HepG2 (cell line): Measurements from ENCODE around the gene EIF3A. TPM values are rescaled to one million over a fixed set of nuclear protein-coding genes. Genes with fewer than 3 reads are reported as not detected.
"Not testable (repeated sequence)": the region's sequence is repeated elsewhere in the genome, so short reads cannot be mapped to it uniquely, and the experiment has no call there.

ENCODE experiments used
- ATAC-seq: fragments of 200-7000 bp; cut with Tn5 transposase; 3 replicates; pipeline ENCODE4 v1.9.1; 2020; ENCODE audit warnings: mild to moderate bottlenecking, moderate library complexity
- BruUV-seq: library from RNA; stranded (reverse); fragments of 400-500 nt; replicated peaks from 2 replicates; lab custom pipeline; 2021; lab: Mats Ljungman, UMichigan
- CTCF ChIA-PET: fragments of 300-600 bp; formaldehyde crosslinking; extraction: SDS; loops from one replicate; lab custom pipeline; 2021; ENCODE audit warnings: low total read pairs, inconsistent platforms, low intra/inter-chr PET ratio; lab: Yijun Ruan, JAX
- POLR2A ChIA-PET: fragments of 350-600 bp; sonication (Branson Sonifier 250); formaldehyde crosslinking; loops from one replicate; lab custom pipeline; 2020; ENCODE audit warnings: antibody characterized with exemption, inconsistent platforms; lab: Yijun Ruan, JAX
- DNase-seq: peaks from one replicate; pipeline ENCODE4 v3.0.0-alpha.2; 2015; ENCODE audit warnings: low spot score
- FAIRE-seq: peaks from 3 replicates; lab custom pipeline; 2011; peaks lifted over from hg19 to GRCh38; lab: Jason Lieb, UNC
- H2AFZ ChIP-seq: one replicate; pipeline ENCODE4 v1.6.1; 2011; ENCODE audit warnings: low read length, inconsistent platforms
- H3K27ac ChIP-seq: fragments of 300-600 bp; 3 replicates; pipeline ENCODE4 v1.8.0; 2011; ENCODE audit warnings: mixed run types, mild to moderate bottlenecking, mixed read lengths, low read length, inconsistent platforms; ENCODE audit not compliant: insufficient read depth; ENCODE audit errors: extremely low read length
- H3K27me3 ChIP-seq, 2 experiments: fragments of 200-600 bp in 1 of 2; 2 replicates in 1 of 2; 3 replicates in 1 of 2; pipeline versions ENCODE4 v1.6.0 to v1.8.0; 2011; ENCODE audit warnings: low read length in 2 of 2, mild to moderate bottlenecking in 2 of 2, moderate library complexity in 2 of 2, inconsistent platforms in 1 of 2; ENCODE audit not compliant: insufficient read depth in 2 of 2, control insufficient read depth in 1 of 2
- H3K36me3 ChIP-seq, 2 experiments: fragments of 200-600 bp in 1 of 2; replicated peaks in 1 of 2; 2 replicates in 1 of 2; 3 replicates in 1 of 2; pipeline versions ENCODE4 v1.5.1 to v1.8.0; 2011; ENCODE audit warnings: low read length in 2 of 2, inconsistent platforms in 1 of 2; ENCODE audit not compliant: insufficient read depth in 2 of 2, control insufficient read depth in 1 of 2
- H3K4me1 ChIP-seq: 2 replicates; pipeline ENCODE4 v1.5.1; 2012; ENCODE audit warnings: low read length, inconsistent platforms; ENCODE audit not compliant: insufficient read depth
- H3K4me2 ChIP-seq: 2 replicates; pipeline ENCODE4 v1.6.0; 2011; ENCODE audit warnings: low read depth, low read length, inconsistent platforms
- H3K4me3 ChIP-seq, 3 experiments: fragments of 200-600 bp in 1 of 3; sonication (generic), shearing (Covaris generic) in 1 of 3; replicated peaks in 1 of 3; 2 replicates each; pipeline ENCODE4 v1.5.1; 2011 to 2016; ENCODE audit warnings: low read length in 3 of 3, inconsistent platforms in 2 of 3, low read depth in 2 of 3, mild to moderate bottlenecking in 2 of 3, control low read depth in 1 of 3, mixed read lengths in 1 of 3; ENCODE audit not compliant: insufficient read depth in 1 of 3
- H3K79me2 ChIP-seq: one replicate; pipeline ENCODE4 v1.6.1; 2011; ENCODE audit warnings: low read length, inconsistent platforms; ENCODE audit not compliant: insufficient read depth
- H3K9ac ChIP-seq: 2 replicates; pipeline ENCODE4 v1.6.0; 2011; ENCODE audit warnings: mild to moderate bottlenecking, low read depth, low read length, inconsistent platforms; ENCODE audit not compliant: insufficient read depth
- H3K9me3 ChIP-seq: 2 replicates; pipeline ENCODE4 v1.5.1; 2012; ENCODE audit warnings: mild to moderate bottlenecking, low read length
- H4K20me1 ChIP-seq: 2 replicates; pipeline ENCODE4 v1.6.0; 2011; ENCODE audit warnings: inconsistent platforms, mild to moderate bottlenecking, low read length, moderate library complexity; ENCODE audit not compliant: insufficient read depth
- CEBPB ChIP-seq: IDR thresholded peaks from 2 replicates; pipeline ENCODE4 v1.6.1; 2011; ENCODE audit warnings: low read depth, low read length, improper control_type of control experiment, borderline replicate concordance
- CEBPG ChIP-seq: IDR thresholded peaks from 2 replicates; pipeline ENCODE4 v1.6.1; 2016
- GFI1 ChIP-seq: sonication (generic); formaldehyde crosslinking; IDR thresholded peaks from 2 replicates; pipeline ENCODE4 v1.5.0; 2020; ENCODE audit warnings: missing genetic modification reagents, mild to moderate bottlenecking, borderline replicate concordance
- NR2F6 ChIP-seq, 2 experiments: IDR thresholded peaks; 2 replicates each; pipeline ENCODE4 v1.6.1; 2016; ENCODE audit warnings: antibody characterized with exemption in 1 of 2, mild to moderate bottlenecking in 1 of 2
- POLR2A ChIP-seq, 2 experiments: IDR thresholded peaks; 2 replicates each; pipeline ENCODE4 v1.6.1; 2011; ENCODE audit warnings: low read depth in 2 of 2, low read length in 2 of 2, mild to moderate bottlenecking in 1 of 2, moderate library complexity in 1 of 2; ENCODE audit not compliant: insufficient read depth in 1 of 2
- SALL1 ChIP-seq: sonication (generic); formaldehyde crosslinking; IDR thresholded peaks from 2 replicates; pipeline ENCODE4 v1.8.0; 2022; ENCODE audit warnings: mild to moderate bottlenecking, missing genetic modification reagents
- ZBTB3 ChIP-seq: sonication (generic); formaldehyde crosslinking; IDR thresholded peaks from 2 replicates; pipeline ENCODE4 v1.4.0; 2020; ENCODE audit warnings: low read depth, mild to moderate bottlenecking, moderate library complexity, missing genetic modification reagents, borderline replicate concordance
- ZMYM3 ChIP-seq: sonication (generic); formaldehyde crosslinking; IDR thresholded peaks from 2 replicates; pipeline ENCODE4 v1.5.1; 2020; ENCODE audit warnings: mild to moderate bottlenecking, missing genetic modification reagents
- ZNF121 ChIP-seq: sonication (generic); formaldehyde crosslinking; IDR thresholded peaks from 2 replicates; pipeline ENCODE4 v1.5.0; 2020; ENCODE audit warnings: mild to moderate bottlenecking, missing genetic modification reagents
- ZNF362 ChIP-seq: sonication (generic); formaldehyde crosslinking; IDR thresholded peaks from 2 replicates; pipeline ENCODE4 v1.4.0; 2020; ENCODE audit warnings: missing genetic modification reagents, mild to moderate bottlenecking, borderline replicate concordance
- ZNF460 ChIP-seq: sonication (generic); formaldehyde crosslinking; IDR thresholded peaks from 2 replicates; pipeline ENCODE4 v1.5.1; 2020; ENCODE audit warnings: missing genetic modification reagents, mild to moderate bottlenecking, borderline replicate concordance
- ZNF770 ChIP-seq: sonication (generic); formaldehyde crosslinking; IDR thresholded peaks from 2 replicates; pipeline ENCODE4 v1.5.0; 2020; ENCODE audit warnings: mild to moderate bottlenecking, missing genetic modification reagents
- WGBS: methylation state at CpG from one replicate; pipeline ENCODE4 v1.1.6; 2017; ENCODE audit warnings: low lambda C conversion rate; 5-methylcytosine and 5-hydroxymethylcytosine counted together
- in situ Hi-C: cut with HindIII; loops from 2 replicates; pipeline ENCODE4 v1.10.0; 2017; ENCODE audit warnings: low pct_unique_long_range_greater_than_20kb; ENCODE audit not compliant: extremely low pct_ligation_motif_present
- intact Hi-C: fragments of 100-400 bp; cut with micrococcal nuclease; formaldehyde crosslinking; loops from one replicate; pipeline ENCODE4 v1.10.0; 2022; ENCODE audit not compliant: unreplicated experiment
- polyA plus RNA-seq, 8 experiments: library from polyadenylated mRNA; depleted of rRNA in 3 of 8; stranded (reverse) in 7 of 8; unstranded in 1 of 8; fragments of >200 nt; fragmentation: Illumina TruSeq in 4 of 8; extraction: Trizol in 4 of 8; gene quantifications; 2 replicates each; pipeline versions ENCODE4 v1.2.1 to v1.2.3, GENCODE V29; 2011 to 2016; ENCODE audit warnings: low read depth in 4 of 8, missing spikeins in 1 of 8, mixed read lengths in 1 of 8; ENCODE audit not compliant: insufficient read depth in 1 of 8
- total RNA-seq, 5 experiments: library from RNA; depleted of rRNA; stranded (reverse); fragments of >200 nt; fragmentation: Illumina TruSeq; extraction: Trizol; gene quantifications; 2 replicates each; pipeline ENCODE4 v1.2.3, GENCODE V29; 2016; ENCODE audit warnings: low read depth in 1 of 5

Gene EIF3A
- total and polyA plus RNA-seq, 2 of the 13 experiments (the other 11 are each of a cell fraction or from before 2014, with no cell fraction given): 25.6 to 117 TPM

- DNase-seq; FAIRE-seq; H2AFZ ChIP-seq; H3K4me3 ChIP-seq; ATAC-seq; H3K27me3 ChIP-seq; H4K20me1 ChIP-seq; BruUV-seq; H3K27ac ChIP-seq; CTCF ChIA-PET; in situ Hi-C loops; H3K9ac ChIP-seq; intact Hi-C loops; H3K36me3 ChIP-seq; H3K9me3 ChIP-seq; TF ChIP-seq NR2F6 (CRISPR knock-in tag; IDR thresholded peaks at IDR 0.05): not testable (repeated sequence)
- Histone ChIP-seq H3K79me2 (peaks cover 16% of the 10 kb centered on the region), H3K4me1 (peaks cover 47% of the 10 kb centered on the region), H3K4me2 (peak overlapping the region; percentile 89)
- 96% methylated on average over 7 of the region's 7 CpGs for WGBS
- POLR2A ChIA-PET: interaction anchor here (0.7 to 4.1 kb wide), 4 partner anchors 8 to 102 kb away, joined by 3 to 106 read pairs (median 9); partner anchors contain the start of gene GRK5
- TF ChIP-seq CEBPB (peak; percentile 76), NR2F6 (IDR thresholded peaks at IDR 0.05) (peak; percentile 11; the same call in 1 of the 2 replicates), ZBTB3 (CRISPR knock-in tag) (peak; percentile 99), GFI1 (CRISPR knock-in tag) (peak; percentile 58; the same call in 1 of the 2 replicates), ZNF121 (CRISPR knock-in tag) (peak; percentile 74), ZNF770 (peak; percentile 71; the same call in 1 of the 2 replicates), SALL1 (CRISPR knock-in tag) (peak; percentile 22; the same call in 1 of the 2 replicates), ZMYM3 (CRISPR knock-in tag) (peak; percentile 78), ZNF460 (CRISPR knock-in tag) (peak; percentile 91), ZNF362 (CRISPR knock-in tag) (0 out of 2 replicates have a peak, but pooled peaks have one; percentile 35), POLR2A (IDR thresholded peaks at IDR 0.05; ENCODE audit: insufficient read depth in 1 of 2, low read depth in 2 of 2, low read length in 2 of 2) (0 out of 4 replicates have a peak, but pooled peaks of 1 of the 2 experiments have one; percentile 22), CEBPG (peak; percentile 66)
These were observed 25.3 kb upstream of the EIF3A start for GRCh38 chr10:119105899-119106298.
